ENCODE results near the gene GLT1D1. TPM values are rescaled to one million over a fixed set of nuclear protein-coding genes. Genes with fewer than 3 reads are reported as not detected.

The GLT1D1 gene
- total and polyA plus RNA-seq, 5 donors, result 0.07 to 0.44 (median 0.38) TPM; not detected in 1

- Histone ChIP-seq H3K4me3 (ENCODE audit: low read length) (no peak overlapping the region), H3K9me3 (ENCODE audit: control insufficient read depth, low read length) (no peaks in the 10 kb centered on the region), H3K27me3 (ENCODE audit: control insufficient read depth, insufficient read depth) (no peaks in the 10 kb centered on the region), H3K27ac (ENCODE audit: low read length) (no peak overlapping the region), H3K4me1 (ENCODE audit: control insufficient read depth, insufficient read depth, low read length) (no peaks in the 10 kb centered on the region)
- ATAC-seq, result peak in 1 of 2 donors; percentile 32
- WGBS, result 70% methylated on average over 9 of the region's 9 CpGs
- DNase-seq, result peak in 2 of 3 donors; percentile 20 to 51
- intact Hi-C loops (cut with DNase I), result no loop called here
Observed at GRCh38 chr12:128857133-128857763, 4.0 kb downstream of the GLT1D1 start.

- Histone ChIP-seq H3K27ac (ENCODE audit: low read length) (no peak overlapping the region), H3K27me3 (ENCODE audit: control insufficient read depth, insufficient read depth) (no peaks in the 10 kb centered on the region), H3K4me1 (ENCODE audit: control insufficient read depth, insufficient read depth, low read length) (no peaks in the 10 kb centered on the region), H3K9me3 (ENCODE audit: control insufficient read depth, low read length) (no peaks in the 10 kb centered on the region), H3K4me3 (ENCODE audit: low read length) (no peak overlapping the region)
- DNase-seq (no peak), ATAC-seq (no peak)
- WGBS, result 78% methylated on average over 9 of the region's 9 CpGs
- intact Hi-C loops (cut with DNase I), result no loop called here
Observed at GRCh38 chr12:128859311-128859710, 6.0 kb downstream of the GLT1D1 start.

GRCh38 chr12:128861226-128862016 lies 8.1 kb downstream of the GLT1D1 start:
- WGBS, result 75% methylated on average over 15 of the region's 15 CpGs
- no peak for ATAC-seq

GRCh38 chr12:128863957-128864356 lies 10.7 kb downstream of the GLT1D1 start:
- no peaks in the 10 kb centered on the region for H3K9me3 ChIP-seq (ENCODE audit: control insufficient read depth, low read length)
- intact Hi-C loops (cut with DNase I), result no loop called here
- H3K27me3 ChIP-seq (ENCODE audit: control insufficient read depth, insufficient read depth), result no peaks in the 10 kb centered on the region
- no peak overlapping the region for H3K4me3 ChIP-seq (ENCODE audit: low read length)
- no peak for DNase-seq
- 70% methylated on average over 11 of the region's 11 CpGs for WGBS
- ATAC-seq, result no peak
- no peak overlapping the region for H3K27ac ChIP-seq (ENCODE audit: low read length)
- H3K4me1 ChIP-seq (ENCODE audit: control insufficient read depth, insufficient read depth, low read length), result no peaks in the 10 kb centered on the region

More at GRCh38 chr12:128861226-128862016, 8.1 kb downstream of the GLT1D1 start:
- intact Hi-C loops (cut with DNase I), result no loop called here
- Histone ChIP-seq H3K4me1 (ENCODE audit: control insufficient read depth, insufficient read depth, low read length) (no peaks in the 10 kb centered on the region), H3K4me3 (ENCODE audit: low read length) (no peak overlapping the region), H3K27me3 (ENCODE audit: control insufficient read depth, insufficient read depth) (no peaks in the 10 kb centered on the region), H3K27ac (ENCODE audit: low read length) (no peak overlapping the region), H3K9me3 (ENCODE audit: control insufficient read depth, low read length) (no peaks in the 10 kb centered on the region)
- DNase-seq, result no peak

- Histone ChIP-seq H3K27me3 (ENCODE audit: control insufficient read depth, insufficient read depth) (no peaks in the 10 kb centered on the region), H3K4me3 (ENCODE audit: low read length) (no peak overlapping the region), H3K9me3 (ENCODE audit: control insufficient read depth, low read length) (no peaks in the 10 kb centered on the region), H3K4me1 (ENCODE audit: control insufficient read depth, insufficient read depth, low read length) (no peaks in the 10 kb centered on the region), H3K27ac (ENCODE audit: low read length) (no peak overlapping the region)
- DNase-seq, result peak; percentile 46 to 68 (median 67)
- ATAC-seq, result peak; percentile 89 to 92
- intact Hi-C loops (cut with DNase I), result no loop called here
- WGBS, result 57% methylated on average over 9 of the region's 9 CpGs
Observed at GRCh38 chr12:128864516-128865186, 11.4 kb downstream of the GLT1D1 start.

GRCh38 chr12:128867466-128867865 lies 14.2 kb downstream of the GLT1D1 start:
- Histone ChIP-seq H3K27me3 (ENCODE audit: control insufficient read depth, insufficient read depth) (no peaks in the 10 kb centered on the region), H3K4me1 (ENCODE audit: control insufficient read depth, insufficient read depth, low read length) (no peaks in the 10 kb centered on the region), H3K9me3 (ENCODE audit: control insufficient read depth, low read length) (no peaks in the 10 kb centered on the region), H3K27ac (ENCODE audit: low read length) (no peak overlapping the region), H3K4me3 (ENCODE audit: low read length) (no peak overlapping the region)
- intact Hi-C loops (cut with DNase I), result no loop called here
- no peak for ATAC-seq
- WGBS, result 61% methylated on average over 13 of the region's 13 CpGs
- no peak for DNase-seq

- 72% methylated on average over 2 of the region's 2 CpGs for WGBS
- intact Hi-C loops (cut with DNase I), result no loop called here
- no peak for DNase-seq
- H3K27ac ChIP-seq (ENCODE audit: low read length), result no peak overlapping the region
- H3K9me3 ChIP-seq (ENCODE audit: control insufficient read depth, low read length), result no peaks in the 10 kb centered on the region
- no peak overlapping the region for H3K4me3 ChIP-seq (ENCODE audit: low read length)
- H3K4me1 ChIP-seq (ENCODE audit: control insufficient read depth, insufficient read depth, low read length), result no peaks in the 10 kb centered on the region
- ATAC-seq, result no peak
- H3K27me3 ChIP-seq (ENCODE audit: control insufficient read depth, insufficient read depth), result no peaks in the 10 kb centered on the region
Observed at GRCh38 chr12:128871516-128871892, 18.2 kb downstream of the GLT1D1 start.

GRCh38 chr12:128872303-128872702 lies 19.0 kb downstream of the GLT1D1 start:
- no peak overlapping the region for H3K4me3 ChIP-seq (ENCODE audit: low read length)
- ATAC-seq (no peak), DNase-seq (no peak)
- H3K27ac ChIP-seq (ENCODE audit: low read length), result no peak overlapping the region
- intact Hi-C loops (cut with DNase I), result no loop called here
- H3K27me3 ChIP-seq (ENCODE audit: control insufficient read depth, insufficient read depth), result no peaks in the 10 kb centered on the region
- H3K9me3 ChIP-seq (ENCODE audit: control insufficient read depth, low read length), result no peaks in the 10 kb centered on the region
- H3K4me1 ChIP-seq (ENCODE audit: control insufficient read depth, insufficient read depth, low read length), result no peaks in the 10 kb centered on the region
- WGBS, result 77% methylated on average over 5 of the region's 5 CpGs

GRCh38 chr12:128876559-128876958 lies 23.3 kb downstream of the GLT1D1 start:
- Histone ChIP-seq H3K9me3 (ENCODE audit: control insufficient read depth, low read length) (peaks cover 3% of the 10 kb centered on the region), H3K4me3 (ENCODE audit: low read length) (no peak overlapping the region), H3K27me3 (ENCODE audit: control insufficient read depth, insufficient read depth) (no peaks in the 10 kb centered on the region), H3K4me1 (ENCODE audit: control insufficient read depth, insufficient read depth, low read length) (no peaks in the 10 kb centered on the region), H3K27ac (ENCODE audit: low read length) (no peak overlapping the region)
- DNase-seq, result no peak
- intact Hi-C loops (cut with DNase I), result no loop called here
- WGBS, result 66% methylated on average over 2 of the region's 2 CpGs
- ATAC-seq, result no peak

GRCh38 chr12:128879898-128880764 lies 26.9 kb downstream of the GLT1D1 start:
- Histone ChIP-seq H3K4me3 (ENCODE audit: low read length) (no peak overlapping the region), H3K27ac (ENCODE audit: low read length) (no peak overlapping the region), H3K9me3 (ENCODE audit: control insufficient read depth, low read length) (peaks cover 3% of the 10 kb centered on the region), H3K4me1 (ENCODE audit: control insufficient read depth, insufficient read depth, low read length) (no peaks in the 10 kb centered on the region), H3K27me3 (ENCODE audit: control insufficient read depth, insufficient read depth) (no peaks in the 10 kb centered on the region)
- intact Hi-C loops (cut with DNase I), result no loop called here
- no peak for DNase-seq
- 77% methylated on average over 4 of the region's 4 CpGs for WGBS
- ATAC-seq, result no peak
